HG03045 (cell line): ENCODE measurements around the gene TEX261.

Experiments
- ATAC-seq: cut with Tn5 transposase; IDR thresholded peaks from one replicate; pipeline ENCODE4 v1.9.1; 2021; ENCODE audit warnings: mild to moderate bottlenecking, moderate library complexity; ENCODE audit not compliant: unreplicated experiment

Gene TEX261

GRCh38 chr2:70937866-70938585, 56.6 kb downstream of the TEX261 start:
- no peak for ATAC-seq

- ATAC-seq = no peak
Observed at GRCh38 chr2:70936979-70937811, 57.5 kb downstream of the TEX261 start.

- no peak for ATAC-seq
Observed at GRCh38 chr2:70936165-70936978, 58.3 kb downstream of the TEX261 start.
